ENCODE data around the gene GJA1. TPM values are rescaled to one million over a fixed set of nuclear protein-coding genes. Genes with fewer than 3 reads are reported as not detected.

Gene GJA1
- 216 and 237 TPM in 2 replicates for total RNA-seq

DNA sequence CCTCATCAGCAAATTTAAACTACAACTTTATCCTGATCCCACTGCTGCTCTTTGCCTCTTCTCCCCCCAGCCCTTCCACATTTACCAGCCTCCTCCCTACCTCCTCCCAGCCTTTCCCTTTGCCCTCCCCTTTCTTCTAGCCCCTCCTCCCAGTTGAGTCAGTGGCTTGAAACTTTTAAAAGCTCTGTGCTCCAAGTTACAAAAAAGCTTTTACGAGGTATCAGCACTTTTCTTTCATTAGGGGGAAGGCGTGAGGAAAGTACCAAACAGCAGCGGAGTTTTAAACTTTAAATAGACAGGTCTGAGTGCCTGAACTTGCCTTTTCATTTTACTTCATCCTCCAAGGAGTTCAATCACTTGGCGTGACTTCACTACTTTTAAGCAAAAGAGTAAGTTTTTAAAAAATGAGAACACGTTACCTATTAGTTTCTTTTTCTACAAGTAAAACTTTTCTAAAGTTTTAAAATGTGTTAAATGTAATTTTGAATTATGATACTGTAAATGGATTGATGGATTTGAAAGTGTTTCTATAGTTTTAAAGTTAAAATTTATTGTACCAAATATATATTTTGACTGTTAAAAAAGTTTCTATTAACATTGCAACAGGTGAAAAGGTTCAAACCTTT, at the start of gene GJA1:
TSS of gene GJA1 (plus strand) at position 203 of the 626 bp plus-strand sequence. CDS start 11,202 bp downstream, outside the sequence.

Other genes with a start within 250 kb of the GJA1 start
- gene TBC1D32, start 101.2 kb upstream of the GJA1 start, total RNA-seq = 4.8 and 5.5 TPM in 2 replicates